Measurements from ENCODE around the gene PRKCB.

GRCh38 chr16:23830276-23830675 lies 5.5 kb upstream of the PRKCB start:
- TF ChIP-seq CTCF (IDR thresholded peaks at IDR 0.05; ENCODE audit: low read depth, low read length, missing input control), result no peak
- TF ChIP-seq YY1 (IDR thresholded peaks at IDR 0.05), result no peak
- TF ChIP-seq ATF3 (IDR thresholded peaks at IDR 0.05), result no peak
- no peak for TF ChIP-seq REST (IDR thresholded peaks at IDR 0.05)
- TF ChIP-seq MAX (IDR thresholded peaks at IDR 0.05), result no peak
- no peak for TF ChIP-seq RXRA (IDR thresholded peaks at IDR 0.05)
